Measurements from ENCODE around the gene SAXO1.

SAXO1 gene

DNA sequence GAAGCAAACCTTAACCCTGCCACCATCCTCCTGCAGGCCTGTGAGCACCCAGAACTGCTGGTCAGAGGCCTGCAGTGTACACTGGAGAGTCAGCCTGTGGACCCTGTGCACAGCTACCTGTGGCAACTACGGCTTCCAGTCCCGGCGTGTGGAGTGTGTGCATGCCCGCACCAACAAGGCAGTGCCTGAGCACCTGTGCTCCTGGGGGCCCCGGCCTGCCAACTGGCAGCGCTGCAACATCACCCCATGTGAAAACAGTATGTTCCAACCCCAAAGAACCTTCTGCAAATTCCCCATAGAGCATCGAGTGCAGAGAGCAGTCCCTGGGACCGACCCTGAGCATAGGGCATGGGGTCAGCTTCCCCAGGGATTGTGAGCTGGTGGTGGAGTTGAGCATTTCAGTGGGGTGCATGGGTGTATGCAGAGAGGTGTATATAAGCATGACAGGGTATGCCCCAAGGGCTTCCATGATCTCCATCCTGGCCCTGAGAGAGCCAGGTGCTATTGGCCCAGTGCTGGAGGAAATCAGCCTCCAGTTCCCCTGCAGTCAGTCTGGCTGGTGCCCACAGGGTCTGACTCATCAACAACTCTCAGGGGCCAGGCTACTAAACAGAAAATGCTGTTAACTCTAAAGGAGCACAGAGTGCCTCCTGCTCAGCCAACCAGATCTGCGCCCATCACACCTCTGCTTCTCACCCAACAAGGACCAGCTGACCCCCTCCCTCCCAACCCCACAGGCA, 126.2 kb downstream of the SAXO1 start:
- no peak overlapping the region for H3K4me3 ChIP-seq (ENCODE audit: low read length)
- no peaks in the 10 kb centered on the region for H3F3A ChIP-seq (ENCODE audit: control insufficient read depth, insufficient read depth)
- no peaks in the 10 kb centered on the region for H4K20me1 ChIP-seq (ENCODE audit: control insufficient read depth, insufficient read depth, low read depth, low read length)
- TF ChIP-seq EZH2phosphoT487 (IDR thresholded peaks at IDR 0.05; ENCODE audit: borderline replicate concordance, low read length), result no peak
- TF ChIP-seq, protein P1, sequence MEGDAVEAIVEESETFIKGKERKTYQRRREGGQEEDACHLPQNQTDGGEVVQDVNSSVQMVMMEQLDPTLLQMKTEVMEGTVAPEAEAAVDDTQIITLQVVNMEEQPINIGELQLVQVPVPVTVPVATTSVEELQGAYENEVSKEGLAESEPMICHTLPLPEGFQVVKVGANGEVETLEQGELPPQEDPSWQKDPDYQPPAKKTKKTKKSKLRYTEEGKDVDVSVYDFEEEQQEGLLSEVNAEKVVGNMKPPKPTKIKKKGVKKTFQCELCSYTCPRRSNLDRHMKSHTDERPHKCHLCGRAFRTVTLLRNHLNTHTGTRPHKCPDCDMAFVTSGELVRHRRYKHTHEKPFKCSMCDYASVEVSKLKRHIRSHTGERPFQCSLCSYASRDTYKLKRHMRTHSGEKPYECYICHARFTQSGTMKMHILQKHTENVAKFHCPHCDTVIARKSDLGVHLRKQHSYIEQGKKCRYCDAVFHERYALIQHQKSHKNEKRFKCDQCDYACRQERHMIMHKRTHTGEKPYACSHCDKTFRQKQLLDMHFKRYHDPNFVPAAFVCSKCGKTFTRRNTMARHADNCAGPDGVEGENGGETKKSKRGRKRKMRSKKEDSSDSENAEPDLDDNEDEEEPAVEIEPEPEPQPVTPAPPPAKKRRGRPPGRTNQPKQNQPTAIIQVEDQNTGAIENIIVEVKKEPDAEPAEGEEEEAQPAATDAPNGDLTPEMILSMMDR (IDR thresholded peaks at IDR 0.05; ENCODE audit: low read depth, low read length, poor library complexity, severe bottlenecking), result no peak
- H3K79me2 ChIP-seq (ENCODE audit: control insufficient read depth, low read length), result no peaks in the 10 kb centered on the region
- H3K9me3 ChIP-seq (ENCODE audit: control insufficient read depth, insufficient read depth, low read length), result no peaks in the 10 kb centered on the region
- no peaks in the 10 kb centered on the region for H3K36me3 ChIP-seq (ENCODE audit: control insufficient read depth, low read length)
- peaks cover 6% of the 10 kb centered on the region; the same call in 1 of the 2 replicates for H3K27me3 ChIP-seq (ENCODE audit: control insufficient read depth, low read length)
- H3K4me2 ChIP-seq (ENCODE audit: low read length), result no peak overlapping the region
- H3K27ac ChIP-seq (ENCODE audit: low read depth, low read length), result no peak overlapping the region
- no peaks in the 10 kb centered on the region for H3K9me2 ChIP-seq (replicated peaks; ENCODE audit: control insufficient read depth, low read length)
- H3K4me1 ChIP-seq (ENCODE audit: control insufficient read depth, low read length), result no peaks in the 10 kb centered on the region

DNA sequence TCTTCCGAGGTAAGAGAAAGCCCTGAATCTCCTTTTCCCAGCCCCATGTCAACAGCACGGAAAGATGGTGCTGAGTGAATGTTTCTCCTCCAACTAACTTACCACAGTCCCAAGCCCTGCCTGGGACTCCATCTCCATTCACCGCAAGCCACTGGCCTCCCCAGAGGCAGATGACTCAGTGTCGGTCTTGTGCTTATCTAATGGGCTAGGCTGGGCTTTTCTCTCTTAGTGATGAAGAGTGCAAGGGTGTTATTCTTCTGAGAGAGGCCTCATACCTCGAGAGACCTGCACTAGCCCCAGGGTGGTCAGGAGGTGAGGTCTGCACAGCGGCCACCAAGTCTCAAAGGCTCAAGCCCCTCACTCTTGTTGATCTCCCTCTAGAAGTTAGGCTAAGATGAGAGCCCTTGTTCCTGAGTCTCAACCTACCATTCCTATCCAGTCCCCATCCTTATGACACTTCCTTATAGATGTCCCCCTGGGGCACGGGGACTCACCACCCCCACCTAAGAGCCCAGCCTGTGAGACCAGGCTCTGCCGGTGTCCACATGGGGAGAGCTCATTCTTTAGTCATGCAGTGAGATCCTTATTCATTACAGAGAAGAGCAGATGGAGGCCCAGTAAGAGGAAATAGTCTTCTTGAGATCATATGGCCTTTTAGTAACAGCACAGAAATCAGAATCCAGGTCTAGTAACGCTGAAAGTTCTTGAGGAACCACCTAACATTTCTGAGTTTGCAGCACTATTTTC, 127.0 kb downstream of the SAXO1 start:
- Histone ChIP-seq H3K4me1 (ENCODE audit: control insufficient read depth, low read length) (no peaks in the 10 kb centered on the region), H3F3A (ENCODE audit: control insufficient read depth, insufficient read depth) (no peaks in the 10 kb centered on the region), H3K27ac (ENCODE audit: low read depth, low read length) (no peak overlapping the region), H4K20me1 (ENCODE audit: control insufficient read depth, insufficient read depth, low read depth, low read length) (no peaks in the 10 kb centered on the region), H3K36me3 (ENCODE audit: control insufficient read depth, low read length) (no peaks in the 10 kb centered on the region), H3K4me3 (ENCODE audit: low read length) (no peak overlapping the region), H3K9me2 (replicated peaks; ENCODE audit: control insufficient read depth, low read length) (no peaks in the 10 kb centered on the region), H3K79me2 (ENCODE audit: control insufficient read depth, low read length) (no peaks in the 10 kb centered on the region), H3K9me3 (ENCODE audit: control insufficient read depth, insufficient read depth, low read length) (no peaks in the 10 kb centered on the region), H3K4me2 (ENCODE audit: low read length) (no peak overlapping the region), H3K27me3 (ENCODE audit: control insufficient read depth, low read length) (peaks cover 6% of the 10 kb centered on the region; the same call in 1 of the 2 replicates)
- no peak for TF ChIP-seq EZH2phosphoT487 (IDR thresholded peaks at IDR 0.05; ENCODE audit: borderline replicate concordance, low read length)
- TF ChIP-seq, protein P1 (IDR thresholded peaks at IDR 0.05; ENCODE audit: low read depth, low read length, poor library complexity, severe bottlenecking), result no peak

DNA sequence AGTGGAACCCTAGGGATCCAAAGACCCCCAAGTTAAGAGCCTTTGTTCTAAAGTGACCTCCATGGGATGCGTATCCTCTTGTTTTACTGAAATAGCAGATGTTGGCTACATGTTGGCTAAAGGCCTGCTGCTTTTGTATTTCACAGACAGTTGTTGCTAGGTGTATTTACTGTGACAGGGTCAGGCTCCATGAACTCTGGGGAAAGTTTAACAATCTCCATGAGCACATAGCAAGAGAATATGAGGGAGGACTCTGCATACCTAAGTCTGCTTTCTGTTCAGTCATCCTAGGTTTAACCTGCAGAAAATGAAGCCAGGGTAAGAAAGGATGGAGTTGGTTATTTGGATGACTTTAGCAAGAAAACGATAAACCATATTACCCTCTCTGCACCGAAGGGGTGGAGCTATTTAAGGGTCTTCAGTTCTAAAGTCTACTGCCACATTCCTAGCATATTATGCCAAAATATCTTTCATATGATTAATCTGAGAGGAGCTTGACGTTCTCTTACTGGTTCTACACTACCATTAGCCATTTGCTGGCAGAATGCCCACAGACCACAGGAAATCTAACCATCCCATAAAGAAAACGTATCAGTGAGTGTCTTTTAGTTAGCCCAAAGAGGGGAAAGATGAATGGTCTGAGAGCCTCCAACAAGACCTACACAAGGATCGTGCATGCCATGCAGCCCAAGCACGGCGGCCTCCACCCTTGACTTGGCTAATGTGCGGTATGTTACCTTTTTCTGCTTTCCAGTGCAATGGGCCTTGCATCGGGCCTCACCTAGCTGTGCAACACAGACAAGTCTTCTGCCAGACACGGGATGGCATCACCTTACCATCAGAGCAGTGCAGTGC, 127.8 kb downstream of the SAXO1 start:
- TF ChIP-seq, protein P1 (IDR thresholded peaks at IDR 0.05; ENCODE audit: low read depth, low read length, poor library complexity, severe bottlenecking), result no peak
- TF ChIP-seq EZH2phosphoT487 (IDR thresholded peaks at IDR 0.05; ENCODE audit: borderline replicate concordance, low read length), result no peak
- H3K4me3 ChIP-seq (ENCODE audit: low read length), result no peak overlapping the region
- no peaks in the 10 kb centered on the region for H3F3A ChIP-seq (ENCODE audit: control insufficient read depth, insufficient read depth)
- no peaks in the 10 kb centered on the region for H3K79me2 ChIP-seq (ENCODE audit: control insufficient read depth, low read length)
- H3K36me3 ChIP-seq (ENCODE audit: control insufficient read depth, low read length), result no peaks in the 10 kb centered on the region
- H3K9me3 ChIP-seq (ENCODE audit: control insufficient read depth, insufficient read depth, low read length), result no peaks in the 10 kb centered on the region
- H3K9me2 ChIP-seq (replicated peaks; ENCODE audit: control insufficient read depth, low read length), result no peaks in the 10 kb centered on the region
- no peak overlapping the region for H3K27ac ChIP-seq (ENCODE audit: low read depth, low read length)
- H3K27me3 ChIP-seq (ENCODE audit: control insufficient read depth, low read length), result peaks cover 6% of the 10 kb centered on the region; the same call in 1 of the 2 replicates
- H4K20me1 ChIP-seq (ENCODE audit: control insufficient read depth, insufficient read depth, low read depth, low read length), result no peaks in the 10 kb centered on the region
- H3K4me1 ChIP-seq (ENCODE audit: control insufficient read depth, low read length), result no peaks in the 10 kb centered on the region
- H3K4me2 ChIP-seq (ENCODE audit: low read length), result no peak overlapping the region
